T-helper 9 cell (primary cell): ENCODE measurements around the gene LDAH.

Experiments used
- DNase-seq: peaks from one replicate; pipeline ENCODE4 v3.0.0-alpha.2; 2020

The LDAH gene

GRCh38 chr2:20678780-20679179, 144.1 kb downstream of the LDAH start:
- no peak for DNase-seq

GRCh38 chr2:20678086-20678395, 144.9 kb downstream of the LDAH start:
- no peak for DNase-seq

- DNase-seq = no peak
These were observed 145.4 kb downstream of the LDAH start for GRCh38 chr2:20677301-20678085.

- no peak for DNase-seq
These were observed 146.3 kb downstream of the LDAH start for GRCh38 chr2:20676353-20677215.

GRCh38 chr2:20675701-20676352, 147.1 kb downstream of the LDAH start:
- DNase-seq = no peak

- no peak for DNase-seq
These were observed 147.8 kb downstream of the LDAH start for GRCh38 chr2:20674974-20675679.

GRCh38 chr2:20674309-20674965, 148.5 kb downstream of the LDAH start:
- DNase-seq = no peak

GRCh38 chr2:20673686-20674308, 149.1 kb downstream of the LDAH start:
- no peak for DNase-seq

- no peak for DNase-seq
These were observed 150.5 kb downstream of the LDAH start for GRCh38 chr2:20672201-20672951.

GRCh38 chr2:20671736-20672080, 151.2 kb downstream of the LDAH start:
- DNase-seq = no peak

GRCh38 chr2:20671036-20671735, 151.7 kb downstream of the LDAH start:
- no peak for DNase-seq

- DNase-seq = no peak
These were observed 152.4 kb downstream of the LDAH start for GRCh38 chr2:20670315-20671035.

GRCh38 chr2:20669562-20670314, 153.2 kb downstream of the LDAH start:
- DNase-seq = no peak

- DNase-seq = no peak
These were observed 153.9 kb downstream of the LDAH start for GRCh38 chr2:20668871-20669475.

GRCh38 chr2:20668451-20668850, 154.4 kb downstream of the LDAH start:
- DNase-seq = no peak

- no peak for DNase-seq
These were observed 155.1 kb downstream of the LDAH start for GRCh38 chr2:20667531-20668401.

- DNase-seq = no peak
These were observed 155.8 kb downstream of the LDAH start for GRCh38 chr2:20667151-20667530.
